Kidney (tissue), 14 donors: ENCODE data around the gene TPM4. TPM values are rescaled to one million over a fixed set of nuclear protein-coding genes. Genes with fewer than 3 reads are reported as not detected.

Source experiments
- DNase-seq, 5 donors: peaks; one replicate each; pipeline ENCODE4 v3.0.0-alpha.2; 2013 to 2020
- FAIRE-seq: peaks from 2 replicates; lab custom pipeline; 2012; peaks lifted over from hg19 to GRCh38; lab: Jason Lieb, UNC
- H3K27ac ChIP-seq, 2 donors: one replicate each; pipeline ENCODE4 v1.7.0; 2013; ENCODE audit warnings: low read depth in 2 of 2, low read length in 2 of 2, inconsistent platforms in 1 of 2
- H3K27me3 ChIP-seq: one replicate; pipeline ENCODE4 v1.7.1; 2013; ENCODE audit warnings: low read length, inconsistent platforms; ENCODE audit not compliant: control insufficient read depth, insufficient read depth
- H3K36me3 ChIP-seq, 3 donors: one replicate each; pipeline versions ENCODE4 v1.7.0 to v1.7.1; 2013; ENCODE audit warnings: low read length in 3 of 3, control low read depth in 1 of 3, inconsistent platforms in 1 of 3; ENCODE audit not compliant: insufficient read depth in 3 of 3, control insufficient read depth in 2 of 3
- H3K4me1 ChIP-seq, 3 donors: one replicate each; pipeline versions ENCODE4 v1.7.0 to v1.7.1; 2013; ENCODE audit warnings: low read length in 3 of 3, inconsistent platforms in 1 of 3, low read depth in 1 of 3; ENCODE audit not compliant: control insufficient read depth in 2 of 3, insufficient read depth in 2 of 3
- H3K4me3 ChIP-seq, 3 donors: one replicate each; pipeline versions ENCODE4 v1.7.0 to v1.8.1; 2013; ENCODE audit warnings: low read length in 3 of 3, control low read depth in 1 of 3, inconsistent platforms in 1 of 3
- H3K9ac ChIP-seq, 3 donors: one replicate each; pipeline versions ENCODE4 v1.7.0 to v1.7.1; 2013; ENCODE audit warnings: low read length in 3 of 3, control low read depth in 1 of 3, inconsistent platforms in 1 of 3
- H3K9me3 ChIP-seq, 3 donors: one replicate each; pipeline versions ENCODE4 v1.7.0 to v1.7.1; 2013; ENCODE audit warnings: low read length in 3 of 3, control low read depth in 1 of 3, inconsistent platforms in 1 of 3; ENCODE audit not compliant: control insufficient read depth in 2 of 3, insufficient read depth in 1 of 3
- intact Hi-C: fragments of 100-400 bp; cut with DNase I; formaldehyde crosslinking; loops from one replicate; pipeline ENCODE4 v1.11.1; 2022
- polyA plus RNA-seq: library from polyadenylated mRNA; stranded (reverse); fragments of 350-450 nt; fragmentation: Illumina TruSeq; extraction: RNeasy Lipid Tissue Mini Kit (QIAGEN cat#74804); gene quantifications from one replicate; pipeline ENCODE4 v1.2.3, GENCODE V29; 2014; ENCODE audit warnings: low read depth, low replicate concordance; ENCODE audit not compliant: insufficient read depth
- total RNA-seq: library from RNA; stranded (reverse); fragmentation: NEBNext Ultra II Directional; extraction: Animal tissue kit (Norgen Biotek cat#: 25700); gene quantifications from one replicate; pipeline ENCODE4 v1.2.1, GENCODE V29; 2021
- TF ChIP-seq, protein P1 (sequence below): IDR thresholded peaks from 3 replicates; pipeline ENCODE4 v1.5.1; 2012; ENCODE audit warnings: mild to moderate bottlenecking, moderate library complexity, borderline replicate concordance; ENCODE audit not compliant: insufficient read depth; ENCODE audit errors: extremely low read depth
- donor health status: control.
- donor health status: control.
- donor health status: control.
- donor health status: control.
- donor health status: control.
- donor health status: DM: yes; HTN: yes; CAD: no.
- donor health status: Normal renal cell carcinoma (clear cell type).

The TPM4 gene
- total and polyA plus RNA-seq, 2 donors from 2014 or later: 132 to 273 TPM

DNA sequence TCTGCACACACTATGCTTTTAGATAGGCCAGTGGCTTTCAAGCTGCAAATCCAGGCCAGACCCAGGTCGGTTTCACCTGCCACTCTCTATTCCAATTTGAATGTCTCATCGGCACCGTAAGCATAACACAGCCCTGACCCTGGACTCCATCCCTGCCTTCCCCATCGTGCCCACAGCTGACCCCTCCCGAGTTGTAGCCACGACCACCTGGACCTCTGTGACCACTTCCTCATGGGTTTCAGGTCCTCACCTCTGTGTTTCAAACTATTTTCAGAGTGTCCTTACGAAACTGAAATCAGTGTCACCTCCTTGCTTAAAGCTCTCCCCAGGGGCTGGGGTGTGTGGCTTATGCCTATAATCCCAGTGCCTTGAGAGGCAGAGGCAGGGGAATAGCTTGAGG lies 58.2 kb downstream of the TPM4 start:
- no peaks in the 10 kb centered on the region for H3K27me3 ChIP-seq
- DNase-seq: no peak
- no peak for FAIRE-seq
- no peak overlapping the region for H3K27ac ChIP-seq
- TF ChIP-seq, protein P1, sequence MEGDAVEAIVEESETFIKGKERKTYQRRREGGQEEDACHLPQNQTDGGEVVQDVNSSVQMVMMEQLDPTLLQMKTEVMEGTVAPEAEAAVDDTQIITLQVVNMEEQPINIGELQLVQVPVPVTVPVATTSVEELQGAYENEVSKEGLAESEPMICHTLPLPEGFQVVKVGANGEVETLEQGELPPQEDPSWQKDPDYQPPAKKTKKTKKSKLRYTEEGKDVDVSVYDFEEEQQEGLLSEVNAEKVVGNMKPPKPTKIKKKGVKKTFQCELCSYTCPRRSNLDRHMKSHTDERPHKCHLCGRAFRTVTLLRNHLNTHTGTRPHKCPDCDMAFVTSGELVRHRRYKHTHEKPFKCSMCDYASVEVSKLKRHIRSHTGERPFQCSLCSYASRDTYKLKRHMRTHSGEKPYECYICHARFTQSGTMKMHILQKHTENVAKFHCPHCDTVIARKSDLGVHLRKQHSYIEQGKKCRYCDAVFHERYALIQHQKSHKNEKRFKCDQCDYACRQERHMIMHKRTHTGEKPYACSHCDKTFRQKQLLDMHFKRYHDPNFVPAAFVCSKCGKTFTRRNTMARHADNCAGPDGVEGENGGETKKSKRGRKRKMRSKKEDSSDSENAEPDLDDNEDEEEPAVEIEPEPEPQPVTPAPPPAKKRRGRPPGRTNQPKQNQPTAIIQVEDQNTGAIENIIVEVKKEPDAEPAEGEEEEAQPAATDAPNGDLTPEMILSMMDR: no peak
- H3K4me3 ChIP-seq: no peak overlapping the region
- H3K4me1 ChIP-seq: no peaks in the 10 kb centered on the region
- no peak overlapping the region for H3K9ac ChIP-seq
- H3K9me3 ChIP-seq: no peaks in the 10 kb centered on the region
- peaks cover 3 to 31% (median 11%) of the 10 kb centered on the region in 3 donors for H3K36me3 ChIP-seq
- intact Hi-C loops: no loop called here

DNA sequence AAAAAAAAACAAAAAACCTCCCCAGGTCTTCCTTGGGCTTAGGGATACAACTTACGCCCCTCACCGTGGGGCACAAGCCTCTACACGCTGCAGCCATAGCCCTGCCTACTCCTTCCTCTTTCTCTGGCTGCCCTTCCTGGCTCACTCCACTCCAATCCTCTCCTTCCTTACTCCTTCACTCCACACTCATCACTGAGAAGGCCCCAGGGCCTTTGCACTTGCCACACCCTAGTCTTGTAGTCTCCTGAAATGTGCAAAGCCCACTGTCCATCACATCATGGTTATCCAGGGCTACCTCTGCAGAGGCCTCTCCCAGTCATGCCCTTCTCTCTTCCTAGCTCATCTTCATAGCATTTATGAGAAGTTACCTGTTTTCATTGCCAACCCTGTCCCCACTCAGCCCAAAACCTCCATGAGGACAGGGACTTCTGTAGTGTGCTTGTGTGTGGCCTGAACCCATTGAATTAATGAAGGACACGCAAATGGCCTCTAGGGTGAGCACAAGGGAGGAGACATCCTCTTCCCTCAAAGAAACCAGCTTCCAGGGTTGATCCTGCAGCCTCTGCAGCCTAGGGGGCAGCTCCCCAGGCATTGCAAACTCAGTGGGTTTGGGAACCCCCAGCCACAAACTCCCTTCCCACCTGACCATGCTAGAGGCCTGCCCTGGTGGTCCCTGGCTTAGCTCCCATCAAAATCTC lies 59.3 kb downstream of the TPM4 start:
- Histone ChIP-seq H3K4me1 (no peaks in the 10 kb centered on the region), H3K27me3 (no peaks in the 10 kb centered on the region), H3K9ac (no peak overlapping the region), H3K9me3 (no peaks in the 10 kb centered on the region), H3K36me3 (peaks cover 3 to 22% (median 9%) of the 10 kb centered on the region in 3 donors), H3K27ac (no peak overlapping the region), H3K4me3 (no peak overlapping the region)
- FAIRE-seq: no peak
- DNase-seq: no peak
- intact Hi-C loops: no loop called here
- TF ChIP-seq, protein P1: no peak

DNA sequence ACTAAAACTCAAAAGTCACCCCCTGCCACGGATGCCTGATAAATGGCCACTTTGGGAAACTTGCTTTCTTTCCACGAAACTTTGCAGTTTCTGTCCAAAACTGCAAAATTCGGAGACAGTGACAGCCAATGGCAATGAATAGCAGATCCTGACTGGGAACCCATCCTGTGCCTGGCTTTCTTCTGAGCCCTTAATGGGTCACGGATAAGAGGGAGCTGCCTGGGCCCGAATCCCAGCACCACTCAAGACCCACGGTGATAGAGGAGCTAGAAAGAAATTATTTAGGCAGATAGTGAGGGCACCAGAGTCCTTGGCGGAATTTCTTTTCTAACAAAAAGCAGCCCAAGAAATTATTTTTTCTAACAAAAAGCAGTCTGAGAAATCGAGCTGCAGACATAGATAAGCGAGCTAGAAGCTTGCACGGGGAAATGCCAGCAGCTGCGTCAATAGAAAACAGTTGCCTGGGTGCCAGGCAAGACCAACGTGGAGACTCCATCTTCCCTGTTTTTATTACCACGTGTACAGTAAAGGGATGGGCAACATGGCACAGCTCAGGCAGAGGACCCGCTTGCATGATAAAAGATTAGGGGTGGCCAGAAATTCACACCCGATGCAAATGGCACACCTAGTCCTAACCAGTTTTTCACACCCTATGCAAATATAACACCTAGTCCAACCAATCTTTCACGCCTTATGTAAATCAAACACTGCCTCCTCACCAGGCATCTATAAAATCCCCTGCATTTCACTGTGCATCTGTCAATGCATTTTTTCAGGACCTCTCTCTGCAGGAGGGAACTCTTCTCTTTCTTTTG lies 60.1 kb downstream of the TPM4 start:
- no peaks in the 10 kb centered on the region for H3K4me1 ChIP-seq
- H3K36me3 ChIP-seq: peaks cover 3 to 22% (median 9%) of the 10 kb centered on the region in 3 donors
- H3K27me3 ChIP-seq: no peaks in the 10 kb centered on the region
- no peak overlapping the region for H3K9ac ChIP-seq
- no peaks in the 10 kb centered on the region for H3K9me3 ChIP-seq
- H3K4me3 ChIP-seq: no peak overlapping the region
- FAIRE-seq (no peak), DNase-seq (no peak)
- intact Hi-C loops: no loop called here
- TF ChIP-seq, protein P1: no peak
- no peak overlapping the region for H3K27ac ChIP-seq
